Fibroblast of gingiva (primary cell): ENCODE measurements around the gene TMEM181.
"Not testable (repeated sequence)": the region's sequence is repeated elsewhere in the genome, so short reads cannot be mapped to it uniquely, and the experiment has no call there.

Source experiments
- DNase-seq: peaks from one replicate; pipeline ENCODE4 v3.0.0-alpha.2; 2011; ENCODE audit warnings: low read depth

Gene TMEM181

GRCh38 chr6:158599635-158600034, 39.7 kb downstream of the TMEM181 start:
- no peak for DNase-seq

- DNase-seq = no peak
Measured at GRCh38 chr6:158603261-158604047, 43.6 kb downstream of the TMEM181 start.

GRCh38 chr6:158604048-158604406, 44.1 kb downstream of the TMEM181 start:
- no peak for DNase-seq

- DNase-seq = peak; percentile 67
Measured at GRCh38 chr6:158605266-158605878, 45.5 kb downstream of the TMEM181 start.

- DNase-seq = not testable (repeated sequence)
Measured at GRCh38 chr6:158606011-158606410, 46.1 kb downstream of the TMEM181 start.

GRCh38 chr6:158606935-158607334, 47.0 kb downstream of the TMEM181 start:
- DNase-seq = no peak

GRCh38 chr6:158607411-158608170, 47.7 kb downstream of the TMEM181 start:
- DNase-seq = no peak

GRCh38 chr6:158608221-158608620, 48.3 kb downstream of the TMEM181 start:
- no peak for DNase-seq

- no peak for DNase-seq
Measured at GRCh38 chr6:158609455-158610155, 49.7 kb downstream of the TMEM181 start.

GRCh38 chr6:158610319-158610968, 50.6 kb downstream of the TMEM181 start:
- no peak for DNase-seq

- DNase-seq = no peak
Measured at GRCh38 chr6:158611039-158611438, 51.1 kb downstream of the TMEM181 start.

- no peak for DNase-seq
Measured at GRCh38 chr6:158611541-158612370, 51.9 kb downstream of the TMEM181 start.

- DNase-seq = not testable (repeated sequence)
Measured at GRCh38 chr6:158614606-158615005, 54.7 kb downstream of the TMEM181 start.

GRCh38 chr6:158618289-158618688, 58.4 kb downstream of the TMEM181 start:
- DNase-seq = not testable (repeated sequence)

GRCh38 chr6:158619922-158620801, 60.3 kb downstream of the TMEM181 start:
- DNase-seq = no peak

- no peak for DNase-seq
Measured at GRCh38 chr6:158620963-158621693, 61.2 kb downstream of the TMEM181 start.

- DNase-seq = no peak
Measured at GRCh38 chr6:158621694-158622544, 62.0 kb downstream of the TMEM181 start.

- peak; percentile 39 for DNase-seq
Measured at GRCh38 chr6:158622545-158623190, 62.8 kb downstream of the TMEM181 start.
